Fibroblast of upper back skin (primary cell): ENCODE data around the gene GNAT2.

Experiments used
- DNase-seq: peaks from one replicate; pipeline ENCODE4 v3.0.0-alpha.2; 2013

Gene GNAT2

DNA sequence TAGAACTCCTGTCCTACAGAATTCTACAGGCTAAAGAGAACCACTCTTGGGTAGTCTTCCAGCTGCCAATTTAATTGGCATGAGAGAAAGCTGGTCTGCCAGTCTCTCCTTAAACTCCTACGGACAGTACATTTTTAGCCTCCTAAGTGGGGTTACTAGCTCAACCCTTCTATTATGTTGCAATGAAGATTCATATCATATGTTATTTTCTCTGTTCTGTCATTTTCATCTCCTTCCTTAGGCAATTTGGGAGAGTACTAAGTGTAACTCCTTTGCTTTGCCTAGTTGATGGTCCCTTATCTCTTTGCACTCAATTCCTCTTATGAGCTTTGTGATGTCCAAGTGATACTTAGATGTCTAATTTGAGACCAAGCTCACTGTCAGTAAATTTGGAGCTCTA lies 14.0 kb downstream of the GNAT2 start:
- DNase-seq, result no peak

- no peak for DNase-seq
Observed at GRCh38 chr1:109603229-109603628, 16.2 kb downstream of the GNAT2 start.

GRCh38 chr1:109598655-109599054 lies 20.8 kb downstream of the GNAT2 start:
- no peak for DNase-seq

- DNase-seq, result no peak
Observed at GRCh38 chr1:109598156-109598555, 21.3 kb downstream of the GNAT2 start.

DNA sequence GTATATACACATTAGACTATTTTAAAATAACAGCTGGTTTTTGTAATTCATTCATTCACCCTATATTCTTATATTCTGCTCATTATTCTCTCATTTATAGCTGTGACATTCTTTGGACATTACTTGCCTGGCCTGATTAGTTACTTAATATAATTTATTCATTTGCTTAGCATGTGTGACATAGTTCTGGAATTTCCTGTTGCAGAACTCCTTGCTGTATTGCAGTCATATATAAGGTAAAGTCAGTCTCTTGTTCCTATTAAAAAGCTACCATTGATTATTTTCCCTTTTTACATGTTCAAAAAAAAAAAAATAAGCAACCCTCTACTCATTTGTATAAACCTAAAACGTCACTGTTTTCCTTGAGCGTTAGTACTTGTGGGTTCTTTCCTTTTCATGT lies 23.9 kb downstream of the GNAT2 start:
- DNase-seq, result peak; percentile 63

DNA sequence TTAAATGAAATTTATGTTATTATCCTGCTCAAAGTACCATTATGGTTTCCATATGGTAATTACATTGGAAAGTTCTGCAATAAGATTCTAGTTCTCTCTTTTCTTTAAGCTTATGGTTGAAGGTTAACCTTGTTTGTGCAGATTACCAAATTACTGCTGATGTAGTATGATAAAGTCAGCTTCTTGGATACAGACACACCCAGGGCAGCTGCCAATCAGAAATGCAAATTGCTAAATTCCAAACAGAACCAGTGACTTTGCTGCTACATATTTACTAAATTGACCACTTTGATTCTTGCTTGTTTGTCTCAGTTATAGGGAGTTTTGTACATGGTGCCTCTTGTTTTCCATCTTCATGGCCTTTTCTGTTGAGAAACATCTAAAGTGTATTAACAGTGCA lies 26.5 kb downstream of the GNAT2 start:
- DNase-seq, result no peak

DNA sequence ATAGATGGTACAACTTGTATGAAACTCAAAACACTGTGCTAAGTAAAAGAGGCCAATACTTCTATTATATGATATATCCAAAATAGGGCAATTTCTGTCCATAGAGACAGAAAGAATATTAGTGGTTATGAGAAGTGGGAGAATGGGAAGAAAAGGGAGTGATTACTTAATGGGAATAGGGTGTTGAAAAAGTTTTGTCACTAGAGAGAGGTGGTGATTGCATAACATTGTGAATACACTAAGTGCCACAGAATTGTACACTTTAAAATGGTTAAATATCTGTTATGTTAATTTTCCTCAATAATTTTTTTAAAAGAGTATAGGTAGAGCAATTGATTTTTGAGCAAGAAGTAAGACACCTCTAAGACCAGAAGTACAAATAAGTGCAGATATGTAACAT lies 29.7 kb downstream of the GNAT2 start:
- DNase-seq, result no peak

- DNase-seq, result no peak
Observed at GRCh38 chr1:109589177-109589576, 30.2 kb downstream of the GNAT2 start.

DNA sequence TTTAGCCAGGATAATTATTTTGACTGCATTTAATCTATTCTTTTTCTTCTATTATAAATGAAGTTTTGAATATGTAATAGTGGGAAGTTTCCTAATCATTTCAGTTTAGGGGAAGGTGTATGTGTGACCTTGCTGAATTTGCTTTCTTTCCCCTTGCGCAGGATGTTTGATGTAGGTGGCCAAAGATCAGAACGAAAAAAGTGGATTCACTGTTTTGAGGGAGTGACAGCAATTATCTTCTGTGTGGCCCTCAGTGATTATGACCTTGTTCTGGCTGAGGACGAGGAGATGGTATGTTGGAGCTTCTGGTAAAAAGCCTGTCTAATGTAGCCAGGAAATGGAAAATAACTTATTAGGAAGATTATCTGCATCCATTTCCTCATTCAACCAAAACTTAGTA lies 33.4 kb downstream of the GNAT2 start:
- DNase-seq, result no peak

- DNase-seq, result no peak
Observed at GRCh38 chr1:109584766-109585165, 34.6 kb downstream of the GNAT2 start.

DNA sequence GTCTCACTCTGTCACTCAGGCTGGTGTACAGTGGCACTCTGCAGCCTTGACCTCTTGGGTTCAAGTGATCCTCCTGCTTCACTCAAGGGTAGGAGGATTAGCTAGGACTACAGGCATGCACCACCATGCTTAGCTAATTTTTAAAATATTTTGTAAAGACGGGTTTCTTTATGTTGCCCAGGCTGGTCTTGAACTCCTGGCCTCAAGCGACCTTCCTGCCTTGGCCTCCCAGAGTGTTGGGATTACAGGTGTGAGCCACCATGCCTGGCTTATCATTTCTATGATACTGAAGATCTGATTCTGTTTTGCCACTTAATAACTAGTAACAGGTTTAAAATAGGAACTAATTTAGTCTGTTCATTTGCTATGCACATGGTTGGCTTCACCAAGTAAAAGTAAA lies 37.4 kb downstream of the GNAT2 start:
- no peak for DNase-seq

- no peak for DNase-seq
Observed at GRCh38 chr1:109579491-109579890, 39.9 kb downstream of the GNAT2 start.

- DNase-seq, result no peak
Observed at GRCh38 chr1:109578947-109579443, 40.4 kb downstream of the GNAT2 start.

DNA sequence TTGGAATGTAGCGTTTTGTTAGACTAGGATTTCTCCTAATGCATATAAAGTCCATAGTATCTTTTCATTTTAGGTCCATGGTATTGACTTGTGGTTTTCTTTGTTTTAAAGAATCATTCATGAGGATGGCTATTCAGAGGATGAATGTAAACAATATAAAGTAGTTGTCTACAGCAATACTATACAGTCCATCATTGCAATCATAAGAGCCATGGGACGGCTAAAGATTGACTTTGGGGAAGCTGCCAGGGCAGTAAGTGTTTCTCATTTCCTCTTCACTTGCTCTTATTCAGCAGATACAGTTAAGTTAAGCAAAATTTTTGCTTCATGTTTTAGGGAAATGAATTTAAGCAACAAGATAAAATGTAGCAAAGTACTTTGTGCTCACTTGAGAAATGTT lies 45.6 kb downstream of the GNAT2 start:
- no peak for DNase-seq

DNA sequence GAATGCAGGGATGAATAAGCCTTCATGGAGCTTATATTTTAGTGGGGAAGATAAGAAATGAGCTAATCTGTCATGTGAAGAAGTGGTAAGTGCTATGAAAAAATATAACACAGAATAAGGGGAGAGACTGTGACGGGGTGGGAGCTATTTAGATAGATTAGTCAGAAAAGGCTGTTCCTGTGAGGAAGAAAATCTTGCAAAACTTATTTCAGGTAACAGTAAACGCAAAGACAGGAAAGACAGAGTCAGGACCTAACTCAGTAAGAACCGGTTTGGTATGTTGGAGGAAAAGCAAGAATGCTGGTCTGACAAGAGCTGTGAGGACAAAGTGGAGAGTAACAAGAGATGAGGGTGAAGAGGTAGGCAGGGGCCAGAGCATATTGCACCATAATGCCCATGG lies 49.0 kb downstream of the GNAT2 start:
- no peak for DNase-seq

- DNase-seq, result no peak
Observed at GRCh38 chr1:109569323-109569722, 50.1 kb downstream of the GNAT2 start.

DNA sequence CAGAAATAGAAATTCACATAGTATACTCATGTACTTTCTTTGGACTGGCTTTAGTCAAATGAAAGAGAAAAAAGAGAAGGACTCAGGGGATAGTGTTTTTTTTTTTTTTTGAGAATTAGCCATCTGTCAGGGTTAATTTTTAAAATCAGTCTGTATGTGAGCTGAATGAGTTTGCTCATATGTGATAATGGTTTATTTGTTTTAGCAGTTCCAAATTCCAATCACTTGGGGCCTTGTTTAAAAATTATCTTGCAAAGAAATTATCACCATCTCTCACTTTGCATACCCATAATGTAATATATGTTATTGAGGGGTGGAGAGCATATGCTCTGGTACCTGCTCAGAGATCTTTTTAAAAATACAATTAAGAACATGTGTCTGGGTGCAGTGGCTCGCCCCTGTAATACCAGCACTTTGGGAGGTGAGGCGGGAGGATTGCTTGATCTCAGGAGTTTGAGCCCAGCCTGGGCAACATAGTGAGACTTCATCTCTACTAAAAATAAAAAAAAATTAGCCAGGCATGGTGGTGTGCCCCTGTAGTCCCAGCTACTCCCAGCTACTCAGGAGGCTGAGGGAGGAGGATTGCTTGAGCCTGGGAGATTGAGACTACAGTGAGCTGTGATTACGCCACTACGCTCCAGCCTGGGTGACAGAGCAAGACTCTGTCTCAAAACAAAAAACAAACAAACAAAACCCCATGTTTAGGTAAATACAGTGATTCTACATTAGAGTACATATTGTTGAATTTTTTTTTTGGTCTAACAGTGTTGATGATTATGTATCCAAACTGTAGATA lies 51.3 kb downstream of the GNAT2 start:
- no peak for DNase-seq

DNA sequence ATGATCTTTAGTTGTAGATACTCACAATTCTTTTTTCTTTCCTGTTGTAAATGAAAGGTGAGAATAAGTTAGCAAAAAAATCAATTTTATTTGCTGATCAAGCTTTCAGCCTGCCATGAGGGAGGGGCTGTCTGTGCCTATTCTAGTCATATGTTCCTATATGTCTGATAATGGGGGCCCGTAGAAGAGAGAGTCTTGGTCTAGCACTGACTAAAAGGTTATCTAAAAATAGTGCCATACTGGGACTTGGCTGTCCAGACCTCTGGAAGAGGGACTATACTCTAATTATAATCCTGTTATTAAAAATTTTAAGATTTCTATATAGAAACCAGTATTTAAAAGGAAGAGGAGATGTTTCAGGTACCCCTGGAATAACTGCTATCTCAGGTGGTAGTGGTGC lies 52.4 kb downstream of the GNAT2 start:
- DNase-seq, result no peak

DNA sequence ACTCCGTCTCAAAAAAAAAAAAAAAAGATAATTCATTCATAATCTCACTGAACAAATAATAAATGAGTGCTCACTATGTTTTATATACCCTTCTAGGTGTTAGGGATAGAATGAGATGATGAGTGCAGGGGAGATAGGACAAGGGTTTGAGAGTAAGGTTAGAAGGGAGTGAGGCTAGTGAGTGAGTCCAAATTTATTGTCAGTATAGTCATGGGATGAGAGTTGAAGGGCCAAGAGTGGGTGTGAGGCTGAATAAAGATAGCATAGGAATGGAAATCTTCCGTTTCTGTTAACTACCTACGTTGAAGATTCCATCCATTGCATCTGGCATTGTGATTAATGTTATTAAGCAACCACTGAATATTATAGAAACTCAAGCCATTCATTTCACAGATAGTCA lies 54.2 kb downstream of the GNAT2 start:
- DNase-seq, result no peak

- DNase-seq, result no peak
Observed at GRCh38 chr1:109564194-109564878, 55.1 kb downstream of the GNAT2 start.

DNA sequence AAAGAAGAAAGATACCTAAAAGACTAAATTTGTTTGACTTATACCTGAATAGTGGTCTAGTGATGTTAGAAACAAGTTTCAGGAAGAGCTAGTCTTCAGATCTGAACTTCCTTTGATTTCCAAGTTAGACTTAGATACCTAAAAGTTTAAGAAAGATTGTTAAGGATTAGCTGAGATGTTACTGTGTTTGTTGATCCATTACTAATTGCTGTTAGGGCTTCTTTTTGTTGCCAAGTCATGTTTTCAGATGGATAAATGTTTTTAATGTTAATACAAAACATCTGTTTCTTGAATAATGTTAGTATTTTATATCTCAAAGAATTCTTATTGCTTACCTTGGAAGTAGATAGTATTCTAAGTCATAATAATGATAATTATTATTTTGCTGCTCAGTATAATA lies 59.4 kb downstream of the GNAT2 start:
- DNase-seq, result no peak

DNA sequence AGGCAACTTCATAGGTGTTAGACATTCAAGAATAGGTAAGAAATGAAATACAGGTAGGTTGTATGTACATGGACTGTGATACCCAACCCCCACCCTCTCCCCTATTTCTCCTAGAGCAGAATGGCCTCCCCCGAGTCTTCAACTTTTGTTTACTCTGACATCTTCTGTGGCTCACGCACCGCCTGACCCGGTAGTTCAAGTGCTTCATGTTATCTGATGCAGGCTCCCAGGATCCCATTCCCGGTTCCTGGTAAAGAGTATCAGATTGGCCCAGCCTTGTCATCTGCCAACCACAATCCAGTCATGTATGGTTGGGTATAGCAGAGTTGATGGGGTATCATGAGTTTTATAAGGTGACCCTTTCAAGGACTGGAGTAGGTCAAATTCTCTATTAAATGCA lies 61.9 kb downstream of the GNAT2 start:
- DNase-seq, result no peak

GRCh38 chr1:109556563-109556962 lies 62.9 kb downstream of the GNAT2 start:
- no peak for DNase-seq
